GM23338 (cell line): ENCODE measurements around the gene KRTAP19-8. TPM values are rescaled to one million over a fixed set of nuclear protein-coding genes. Genes with fewer than 3 reads are reported as not detected.

Experiments
- ATAC-seq: fragments of 200-7000 bp; cut with Tn5 transposase; 3 replicates; pipeline ENCODE4 v1.9.1; 2020
- DNase-seq: peaks from one replicate; pipeline ENCODE4 v3.0.0-alpha.2; 2015; ENCODE audit warnings: low spot score
- H2AFZ ChIP-seq: fragments of 200-600 bp; sonication (generic); 2 replicates; pipeline ENCODE4 v1.8.0; 2016; ENCODE audit warnings: antibody characterized with exemption, mild to moderate bottlenecking, moderate library complexity
- H3F3A ChIP-seq: fragments of 200-600 bp; sonication (generic); replicated peaks from 2 replicates; pipeline ENCODE4 v1.8.0; 2017; ENCODE audit warnings: antibody characterized with exemption, mixed run types, low read depth
- H3K27ac ChIP-seq: fragments of 200-600 bp; sonication (generic); 2 replicates; pipeline ENCODE4 v1.6.1; 2016; ENCODE audit warnings: low read depth
- H3K27me3 ChIP-seq: fragments of 200-600 bp; sonication (generic); 2 replicates; pipeline ENCODE4 v1.8.0; 2016; ENCODE audit warnings: mild to moderate bottlenecking, mixed run types, moderate library complexity; ENCODE audit not compliant: insufficient read depth
- H3K36me3 ChIP-seq: fragments of 200-600 bp; sonication (generic); 2 replicates; pipeline ENCODE4 v1.8.0; 2016; ENCODE audit warnings: mild to moderate bottlenecking; ENCODE audit not compliant: insufficient read depth
- H3K4me1 ChIP-seq: fragments of 200-600 bp; sonication (generic); 2 replicates; pipeline ENCODE4 v1.8.0; 2016; ENCODE audit warnings: mild to moderate bottlenecking, moderate library complexity; ENCODE audit not compliant: insufficient read depth
- H3K4me2 ChIP-seq: fragments of 200-600 bp; sonication (generic); 2 replicates; pipeline ENCODE4 v1.7.1; 2017; ENCODE audit warnings: mixed run types
- H3K4me3 ChIP-seq: fragments of 200-600 bp; sonication (generic); 2 replicates; pipeline ENCODE4 v1.6.1; 2016; ENCODE audit warnings: mixed run types
- H3K79me2 ChIP-seq: fragments of 200-600 bp; sonication (generic); replicated peaks from 2 replicates; pipeline ENCODE4 v1.8.0; 2017; ENCODE audit warnings: mild to moderate bottlenecking; ENCODE audit not compliant: insufficient read depth
- H3K9me2 ChIP-seq: fragments of 200-600 bp; sonication (generic); 2 replicates; pipeline ENCODE4 v1.8.0; 2017; ENCODE audit not compliant: insufficient read depth
- H4K20me1 ChIP-seq: fragments of 200-600 bp; sonication (generic); replicated peaks from 2 replicates; pipeline ENCODE4 v1.8.0; 2017; ENCODE audit warnings: mild to moderate bottlenecking; ENCODE audit not compliant: insufficient read depth
- H3K27ac Mint-ChIP-seq: 2 replicates; pipeline ENCODE4 v1.8.0; 2020; ENCODE audit warnings: inconsistent platforms, mild to moderate bottlenecking, moderate library complexity, mixed read lengths
- H3K27me3 Mint-ChIP-seq: 3 replicates; pipeline ENCODE4 v1.8.0; 2022; ENCODE audit warnings: low read depth, mild to moderate bottlenecking, moderate library complexity, mixed read lengths, inconsistent platforms; ENCODE audit not compliant: insufficient read depth, poor library complexity
- H3K36me3 Mint-ChIP-seq: 3 replicates; pipeline ENCODE4 v1.8.0; 2021; ENCODE audit warnings: low read depth, mild to moderate bottlenecking, inconsistent platforms, moderate library complexity, mixed read lengths
- H3K4me1 Mint-ChIP-seq: 3 replicates; pipeline ENCODE4 v1.8.0; 2020; ENCODE audit warnings: mild to moderate bottlenecking, inconsistent platforms, mixed read lengths
- H3K4me3 Mint-ChIP-seq: 3 replicates; pipeline ENCODE4 v1.8.0; 2021; ENCODE audit warnings: moderate library complexity, mild to moderate bottlenecking, inconsistent platforms, mixed read lengths
- H3K9me3 Mint-ChIP-seq: 3 replicates; pipeline ENCODE4 v1.8.0; 2020; ENCODE audit warnings: moderate library complexity, mild to moderate bottlenecking, inconsistent platforms, mixed read lengths
- CTCF ChIP-seq, 2 experiments: fragments of 200-600 bp in 1 of 2; sonication (generic) in 1 of 2; conservative IDR thresholded peaks; 2 replicates each; pipeline versions ENCODE4 v1.5.1 to v1.6.1; 2016 to 2017; ENCODE audit warnings: antibody characterized with exemption in 2 of 2, low read depth in 2 of 2, mild to moderate bottlenecking in 2 of 2, moderate library complexity in 1 of 2
- EZH2 ChIP-seq: fragments of 200-600 bp; sonication (generic); IDR thresholded peaks from one replicate; pipeline ENCODE4 v1.8.0; 2017; ENCODE audit warnings: antibody characterized with exemption, mild to moderate bottlenecking, low read depth; ENCODE audit not compliant: unreplicated experiment
- JUNB ChIP-seq: IDR thresholded peaks from one replicate; pipeline ENCODE4 v1.6.1; 2016; ENCODE audit warnings: antibody characterized with exemption; ENCODE audit not compliant: unreplicated experiment
- NANOG ChIP-seq: IDR thresholded peaks from 2 replicates; pipeline ENCODE4 v1.6.1; 2016; ENCODE audit warnings: antibody characterized with exemption, borderline replicate concordance
- POLR2AphosphoS5 ChIP-seq: IDR thresholded peaks from 2 replicates; pipeline ENCODE4 v1.6.1; 2016; ENCODE audit warnings: antibody characterized with exemption, low read depth
- REST ChIP-seq: IDR thresholded peaks from one replicate; pipeline ENCODE4 v1.6.1; 2018; ENCODE audit warnings: antibody characterized with exemption; ENCODE audit not compliant: unreplicated experiment
- STAT1 ChIP-seq: IDR thresholded peaks from one replicate; pipeline ENCODE4 v1.6.1; 2016; ENCODE audit warnings: antibody characterized with exemption; ENCODE audit not compliant: unreplicated experiment
- ZNF114 ChIP-seq: fragments of 250-450 bp; sonication (Bioruptor Pico); IDR thresholded peaks from 2 replicates; pipeline ENCODE4 v1.5.0; 2020; ENCODE audit warnings: mild to moderate bottlenecking, moderate library complexity
- ZNF331 ChIP-seq: fragments of 250-450 bp; sonication (Bioruptor Pico); IDR thresholded peaks from 2 replicates; pipeline ENCODE4 v1.5.0; 2020; ENCODE audit warnings: low read depth, mild to moderate bottlenecking, moderate library complexity
- ZNF462 ChIP-seq: fragments of 250-450 bp; sonication (Bioruptor Pico); IDR thresholded peaks from 2 replicates; pipeline ENCODE4 v1.5.0; 2020; ENCODE audit warnings: mild to moderate bottlenecking, moderate library complexity
- polyA plus RNA-seq: library from polyadenylated mRNA; unstranded; fragments of >200 nt; fragmentation: Nextera tagmentation; extraction: Ambion mirVana; gene quantifications from 2 replicates; pipeline ENCODE4 v1.2.1, GENCODE V29; 2016
- total RNA-seq: library from RNA; depleted of rRNA; stranded (reverse); fragments of >200 nt; shearing (Covaris generic); gene quantifications from 2 replicates; pipeline ENCODE4 v1.2.3, GENCODE V29; 2014

The KRTAP19-8 gene
- total and polyA plus RNA-seq, 2 experiments from 2014 or later = not detected

GRCh38 chr21:31003471-31003870 is 34.8 kb downstream of the KRTAP19-8 start (continued):
- TF ChIP-seq REST = no peak

- Mint-ChIP-seq H3K27me3 (no peaks in the 10 kb centered on the region), H3K4me3 (no peak overlapping the region), H3K27ac (no peak overlapping the region), H3K4me1 (peaks cover 14% of the 10 kb centered on the region; the same call in 2 of the 3 replicates), H3K9me3 (no peaks in the 10 kb centered on the region; the same call in 2 of the 3 replicates), H3K36me3 (no peaks in the 10 kb centered on the region)
- Histone ChIP-seq H3K4me1 (no peaks in the 10 kb centered on the region), H2AFZ (no peak overlapping the region), H4K20me1 (no peaks in the 10 kb centered on the region), H3K9me2 (no peaks in the 10 kb centered on the region), H3K4me2 (no peak overlapping the region), H3K36me3 (no peaks in the 10 kb centered on the region), H3K4me3 (no peak overlapping the region), H3K27me3 (no peaks in the 10 kb centered on the region), H3K27ac (no peak overlapping the region), H3K79me2 (no peaks in the 10 kb centered on the region), H3F3A (no peaks in the 10 kb centered on the region)
- DNase-seq (no peak), ATAC-seq (no peak)
- TF ChIP-seq CTCF (conservative IDR thresholded peaks at IDR 0.05; ENCODE audit: low read depth in 2 of 2) (no peak), ZNF114 (no peak), ZNF331 (CRISPR knock-in tag) (no peak), EZH2 (no peak), JUNB (no peak), REST (no peak), STAT1 (no peak), ZNF462 (CRISPR knock-in tag) (no peak), NANOG (no peak), POLR2AphosphoS5 (no peak)
These were observed 40.7 kb downstream of the KRTAP19-8 start for GRCh38 chr21:30997541-30997940.
